Measurements from ENCODE around the gene LRRN4. TPM values are rescaled to one million over a fixed set of nuclear protein-coding genes. Genes with fewer than 3 reads are reported as not detected.
A peak's percentile ranks its signal among the peaks of the same experiment; 100 is the strongest.

LRRN4 gene
- total and polyA plus RNA-seq, 2 experiments from 2014 or later: 19.2 to 94.5 TPM

DNA sequence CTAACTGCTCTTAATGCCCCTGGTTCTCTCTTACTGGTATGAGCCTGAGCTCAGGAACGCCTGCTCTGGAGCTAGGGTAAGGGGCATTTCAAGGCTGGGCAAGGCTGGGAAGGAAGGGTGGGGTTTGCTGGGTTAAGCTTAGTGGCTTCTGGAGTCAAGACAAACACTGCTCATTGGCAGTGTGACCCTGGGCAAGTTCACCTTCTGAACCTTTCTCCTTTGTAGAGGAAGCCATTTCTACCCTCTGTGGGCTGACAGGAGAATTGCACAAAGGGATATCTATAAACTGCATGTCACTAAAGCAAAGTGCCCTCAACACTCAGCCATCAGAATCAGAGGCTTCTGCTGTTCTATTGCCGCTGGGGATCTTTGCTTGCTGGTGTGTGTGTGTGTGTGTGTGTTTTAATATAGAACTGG is 20.3 kb upstream of the LRRN4 start:
- no peaks in the 10 kb centered on the region for H3K36me3 ChIP-seq (replicated peaks; ENCODE audit: insufficient read depth, low read depth)
- no peaks in the 10 kb centered on the region for H3K79me2 ChIP-seq
- H3K9me2 ChIP-seq (replicated peaks; ENCODE audit: insufficient read depth): no peaks in the 10 kb centered on the region
- H4K20me1 ChIP-seq (ENCODE audit: insufficient read depth, poor library complexity, severe bottlenecking): no peaks in the 10 kb centered on the region
- no peak overlapping the region for H3K4me3 ChIP-seq
- 60% methylated on average over 2 of the region's 2 CpGs for WGBS (ENCODE audit: low lambda C conversion rate, missing lambda C conversion rate)
- no peaks in the 10 kb centered on the region for H3K27me3 ChIP-seq
- no peak overlapping the region for H2AFZ ChIP-seq
- TF ChIP-seq EZH2 (IDR thresholded peaks at IDR 0.05; ENCODE audit: borderline replicate concordance) (no peak), EZH2phosphoT487 (IDR thresholded peaks at IDR 0.05; ENCODE audit: low read depth, severe bottlenecking, unreplicated experiment) (no peak)
- TF ChIP-seq, protein P1, sequence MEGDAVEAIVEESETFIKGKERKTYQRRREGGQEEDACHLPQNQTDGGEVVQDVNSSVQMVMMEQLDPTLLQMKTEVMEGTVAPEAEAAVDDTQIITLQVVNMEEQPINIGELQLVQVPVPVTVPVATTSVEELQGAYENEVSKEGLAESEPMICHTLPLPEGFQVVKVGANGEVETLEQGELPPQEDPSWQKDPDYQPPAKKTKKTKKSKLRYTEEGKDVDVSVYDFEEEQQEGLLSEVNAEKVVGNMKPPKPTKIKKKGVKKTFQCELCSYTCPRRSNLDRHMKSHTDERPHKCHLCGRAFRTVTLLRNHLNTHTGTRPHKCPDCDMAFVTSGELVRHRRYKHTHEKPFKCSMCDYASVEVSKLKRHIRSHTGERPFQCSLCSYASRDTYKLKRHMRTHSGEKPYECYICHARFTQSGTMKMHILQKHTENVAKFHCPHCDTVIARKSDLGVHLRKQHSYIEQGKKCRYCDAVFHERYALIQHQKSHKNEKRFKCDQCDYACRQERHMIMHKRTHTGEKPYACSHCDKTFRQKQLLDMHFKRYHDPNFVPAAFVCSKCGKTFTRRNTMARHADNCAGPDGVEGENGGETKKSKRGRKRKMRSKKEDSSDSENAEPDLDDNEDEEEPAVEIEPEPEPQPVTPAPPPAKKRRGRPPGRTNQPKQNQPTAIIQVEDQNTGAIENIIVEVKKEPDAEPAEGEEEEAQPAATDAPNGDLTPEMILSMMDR (IDR thresholded peaks at IDR 0.05; ENCODE audit: poor library complexity): peak; percentile 35
- DNase-seq (ENCODE audit: low spot score): peak; percentile 49
- H3K4me1 ChIP-seq (ENCODE audit: insufficient read depth): peaks cover 4% of the 10 kb centered on the region
- H3K27ac ChIP-seq: peak overlapping the region; percentile 24
- H3K9me3 ChIP-seq (ENCODE audit: low read depth): no peaks in the 10 kb centered on the region
- H3K4me2 ChIP-seq: no peak overlapping the region

DNA sequence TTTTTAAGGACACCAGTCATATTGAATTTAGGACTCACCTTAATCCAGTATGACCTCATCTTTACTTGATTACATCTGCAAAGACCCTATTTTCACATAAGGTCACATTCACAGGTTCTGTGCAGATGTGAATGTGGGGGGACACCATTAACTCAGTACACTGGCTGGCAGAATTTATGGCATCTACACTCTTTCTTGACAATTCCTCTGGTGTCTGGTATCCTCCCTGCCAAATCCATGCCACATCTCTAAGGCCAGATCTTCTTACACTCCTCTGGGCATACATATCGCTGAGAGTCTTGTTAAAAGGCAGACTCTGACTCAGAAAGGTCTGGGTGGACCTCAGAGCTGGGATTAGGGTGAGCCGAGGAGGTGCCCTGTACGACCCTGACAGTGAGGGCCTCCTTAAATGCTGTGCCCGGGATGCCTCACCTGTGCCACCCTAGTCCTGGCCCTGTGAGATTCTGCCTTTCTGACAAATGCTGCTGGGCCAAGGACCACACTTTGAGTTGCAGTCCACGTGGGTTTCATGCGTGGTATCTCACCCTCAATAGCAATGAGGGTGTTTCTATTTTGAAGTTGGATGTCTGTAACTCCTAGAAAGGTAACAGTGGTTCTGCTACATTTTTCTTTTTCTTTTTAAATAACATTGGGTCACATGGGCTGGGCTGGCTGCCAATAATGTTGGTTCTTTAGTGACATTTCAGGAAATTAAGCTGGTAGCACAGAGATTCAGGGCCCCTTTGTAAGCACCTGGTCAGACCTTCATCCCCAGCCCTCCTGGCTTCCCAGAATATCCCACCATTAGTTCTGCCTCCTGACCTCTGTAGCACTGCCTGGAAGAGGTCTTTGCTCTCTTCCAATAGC is 17.2 kb upstream of the LRRN4 start:
- H3K27ac ChIP-seq: no peak overlapping the region
- 94% methylated on average over 6 of the region's 6 CpGs for WGBS (ENCODE audit: low lambda C conversion rate, missing lambda C conversion rate)
- no peaks in the 10 kb centered on the region for H3K36me3 ChIP-seq (replicated peaks; ENCODE audit: insufficient read depth, low read depth)
- H3K9me3 ChIP-seq (ENCODE audit: low read depth): no peaks in the 10 kb centered on the region
- no peaks in the 10 kb centered on the region for H3K79me2 ChIP-seq
- no peak overlapping the region for H3K4me3 ChIP-seq
- no peak for DNase-seq (ENCODE audit: low spot score)
- no peak overlapping the region for H2AFZ ChIP-seq
- H3K4me2 ChIP-seq: no peak overlapping the region
- no peak for TF ChIP-seq EZH2 (IDR thresholded peaks at IDR 0.05; ENCODE audit: borderline replicate concordance)
- TF ChIP-seq, protein P1 (IDR thresholded peaks at IDR 0.05; ENCODE audit: poor library complexity): no peak
- TF ChIP-seq EZH2phosphoT487 (IDR thresholded peaks at IDR 0.05; ENCODE audit: low read depth, severe bottlenecking, unreplicated experiment): no peak
- no peaks in the 10 kb centered on the region for H3K9me2 ChIP-seq (replicated peaks; ENCODE audit: insufficient read depth)
- H3K27me3 ChIP-seq: no peaks in the 10 kb centered on the region
- no peaks in the 10 kb centered on the region for H4K20me1 ChIP-seq (ENCODE audit: insufficient read depth, poor library complexity, severe bottlenecking)
- peaks cover 4% of the 10 kb centered on the region for H3K4me1 ChIP-seq (ENCODE audit: insufficient read depth)

DNA sequence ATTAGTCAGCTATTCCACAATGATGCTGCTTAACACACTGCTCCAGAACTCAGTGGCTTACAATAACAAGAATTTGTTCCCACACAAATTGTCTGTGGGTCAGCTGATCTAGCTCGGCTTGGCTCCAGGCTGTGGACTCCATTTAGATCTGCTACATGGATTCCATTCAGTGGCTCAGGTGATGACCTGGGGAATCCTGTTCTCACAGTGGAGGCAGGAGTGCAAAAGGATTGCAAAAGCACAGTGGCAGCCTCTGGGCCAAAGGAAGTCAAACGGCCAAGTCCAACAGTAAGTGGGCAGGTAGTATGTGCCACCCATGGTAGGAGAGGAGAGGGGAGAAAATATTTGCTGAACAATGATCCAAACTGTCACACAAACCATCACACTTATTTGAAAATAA is 15.8 kb upstream of the LRRN4 start:
- no peak overlapping the region for H3K27ac ChIP-seq
- no peaks in the 10 kb centered on the region for H3K36me3 ChIP-seq (replicated peaks; ENCODE audit: insufficient read depth, low read depth)
- H3K4me3 ChIP-seq: no peak overlapping the region
- H3K9me3 ChIP-seq (ENCODE audit: low read depth): no peaks in the 10 kb centered on the region
- no peak overlapping the region for H3K4me2 ChIP-seq
- no peaks in the 10 kb centered on the region for H3K27me3 ChIP-seq
- no peaks in the 10 kb centered on the region for H3K9me2 ChIP-seq (replicated peaks; ENCODE audit: insufficient read depth)
- no peaks in the 10 kb centered on the region for H3K4me1 ChIP-seq (ENCODE audit: insufficient read depth)
- TF ChIP-seq EZH2 (IDR thresholded peaks at IDR 0.05; ENCODE audit: borderline replicate concordance): no peak
- TF ChIP-seq, protein P1 (IDR thresholded peaks at IDR 0.05; ENCODE audit: poor library complexity): no peak
- no peaks in the 10 kb centered on the region for H4K20me1 ChIP-seq (ENCODE audit: insufficient read depth, poor library complexity, severe bottlenecking)
- no peaks in the 10 kb centered on the region for H3K79me2 ChIP-seq
- 88% methylated on average over 2 of the region's 2 CpGs for WGBS (ENCODE audit: low lambda C conversion rate, missing lambda C conversion rate)
- no peak for DNase-seq (ENCODE audit: low spot score)
- no peak overlapping the region for H2AFZ ChIP-seq

Data from hepatocyte (in vitro differentiated cells).